Skin epidermis (tissue), 12 donors: ENCODE measurements around the gene ZCCHC24.

Experiments used
- H3K27ac ChIP-seq, 21 experiments: fragments of 200-600 bp; sonication (generic) in 11 of 21; one replicate each; pipeline ENCODE4 v1.5.0; 2020; ENCODE audit warnings: mild to moderate bottlenecking in 3 of 21, inconsistent platforms in 2 of 21, moderate library complexity in 2 of 21
- H3K4me3 ChIP-seq, 7 experiments: fragments of 200-600 bp; sonication (generic) in 2 of 7; one replicate each; pipeline ENCODE4 v1.5.0; 2020; ENCODE audit warnings: inconsistent platforms in 2 of 7, mild to moderate bottlenecking in 2 of 7, moderate library complexity in 1 of 7

Gene ZCCHC24

GRCh38 chr10:79359816-79360498, 85.5 kb downstream of the ZCCHC24 start:
- Histone ChIP-seq H3K4me3 (no peak overlapping the region), H3K27ac (no peak overlapping the region)

- H3K4me3 ChIP-seq, result no peak overlapping the region
- H3K27ac ChIP-seq, result no peak overlapping the region
These were observed 86.6 kb downstream of the ZCCHC24 start for GRCh38 chr10:79358811-79359210.

- H3K27ac ChIP-seq, result no peak overlapping the region
- H3K4me3 ChIP-seq, result no peak overlapping the region
These were observed 88.2 kb downstream of the ZCCHC24 start for GRCh38 chr10:79357180-79357579.

- H3K27ac ChIP-seq, result no peak overlapping the region
- no peak overlapping the region for H3K4me3 ChIP-seq
These were observed 89.3 kb downstream of the ZCCHC24 start for GRCh38 chr10:79356104-79356503.

GRCh38 chr10:79355420-79356017, 89.9 kb downstream of the ZCCHC24 start:
- no peak overlapping the region for H3K4me3 ChIP-seq
- no peak overlapping the region for H3K27ac ChIP-seq

GRCh38 chr10:79354615-79355014, 90.8 kb downstream of the ZCCHC24 start:
- no peak overlapping the region for H3K27ac ChIP-seq
- H3K4me3 ChIP-seq, result no peak overlapping the region

- H3K27ac ChIP-seq, result no peak overlapping the region
These were observed 91.3 kb downstream of the ZCCHC24 start for GRCh38 chr10:79354141-79354540.

GRCh38 chr10:79353726-79354125, 91.7 kb downstream of the ZCCHC24 start:
- Histone ChIP-seq H3K4me3 (no peak overlapping the region), H3K27ac (no peak overlapping the region)

More at GRCh38 chr10:79354141-79354540, 91.3 kb downstream of the ZCCHC24 start:
- H3K4me3 ChIP-seq, result no peak overlapping the region

GRCh38 chr10:79353000-79353406, 92.4 kb downstream of the ZCCHC24 start:
- Histone ChIP-seq H3K4me3 (no peak overlapping the region), H3K27ac (peak overlapping the region in 1 of 21 experiments; percentile 25)

- peak overlapping the region in 1 of 21 experiments; percentile 25 for H3K27ac ChIP-seq
These were observed 93.2 kb downstream of the ZCCHC24 start for GRCh38 chr10:79352035-79352877.

GRCh38 chr10:79351332-79351731, 94.1 kb downstream of the ZCCHC24 start:
- no peak overlapping the region for H3K27ac ChIP-seq
- H3K4me3 ChIP-seq, result no peak overlapping the region

More at GRCh38 chr10:79352035-79352877, 93.2 kb downstream of the ZCCHC24 start:
- H3K4me3 ChIP-seq, result no peak overlapping the region

GRCh38 chr10:79350407-79351154, 94.8 kb downstream of the ZCCHC24 start:
- Histone ChIP-seq H3K27ac (peak overlapping the region in 1 of 21 experiments; percentile 98), H3K4me3 (peak overlapping the region in 1 of 7 experiments; percentile 9)

- H3K4me3 ChIP-seq, result peak overlapping the region in 5 of 7 experiments; percentile 0 to 97 (median 66)
- H3K27ac ChIP-seq, result peak overlapping the region in 11 of 21 experiments; percentile 14 to 98 (median 91)
These were observed 95.5 kb downstream of the ZCCHC24 start for GRCh38 chr10:79349766-79350406.

GRCh38 chr10:79349072-79349491, 96.3 kb downstream of the ZCCHC24 start:
- H3K27ac ChIP-seq, result peak overlapping the region in 17 of 21 experiments; percentile 14 to 98 (median 95)
- peak overlapping the region; percentile 66 to 97 (median 87) for H3K4me3 ChIP-seq

GRCh38 chr10:79348640-79348988, 96.8 kb downstream of the ZCCHC24 start:
- H3K4me3 ChIP-seq, result peak overlapping the region; percentile 66 to 97 (median 87)

GRCh38 chr10:79347894-79348639, 97.4 kb downstream of the ZCCHC24 start:
- Histone ChIP-seq H3K4me3 (peak overlapping the region; percentile 66 to 97 (median 87)), H3K27ac (peak overlapping the region; percentile 81 to 98 (median 95))

More at GRCh38 chr10:79348640-79348988, 96.8 kb downstream of the ZCCHC24 start:
- H3K27ac ChIP-seq, result peak overlapping the region in 19 of 21 experiments; percentile 85 to 98 (median 95)

GRCh38 chr10:79347226-79347893, 98.1 kb downstream of the ZCCHC24 start, which contains the start of gene PPIF:
PPIF (plus strand) TSS chr10:79347469; CDS start chr10:79347549, 80 bp downstream.
- H3K27ac ChIP-seq, result peak within 1 kb of the TSS; percentile 81 to 98 (median 95)
- H3K4me3 ChIP-seq, result peak within 1 kb of the TSS; percentile 66 to 97 (median 87)
